GM12892 (cell line): ENCODE data around the gene PRR35.

Source experiments
- POLR2A ChIP-seq: IDR thresholded peaks from 2 replicates; pipeline ENCODE4 v1.6.1; 2011; ENCODE audit warnings: low read depth, low read length, control low read depth
- TAF1 ChIP-seq: IDR thresholded peaks from 2 replicates; pipeline ENCODE4 v1.6.1; 2011; ENCODE audit warnings: low read depth, mild to moderate bottlenecking, control low read depth, low read length, borderline replicate concordance

DNA sequence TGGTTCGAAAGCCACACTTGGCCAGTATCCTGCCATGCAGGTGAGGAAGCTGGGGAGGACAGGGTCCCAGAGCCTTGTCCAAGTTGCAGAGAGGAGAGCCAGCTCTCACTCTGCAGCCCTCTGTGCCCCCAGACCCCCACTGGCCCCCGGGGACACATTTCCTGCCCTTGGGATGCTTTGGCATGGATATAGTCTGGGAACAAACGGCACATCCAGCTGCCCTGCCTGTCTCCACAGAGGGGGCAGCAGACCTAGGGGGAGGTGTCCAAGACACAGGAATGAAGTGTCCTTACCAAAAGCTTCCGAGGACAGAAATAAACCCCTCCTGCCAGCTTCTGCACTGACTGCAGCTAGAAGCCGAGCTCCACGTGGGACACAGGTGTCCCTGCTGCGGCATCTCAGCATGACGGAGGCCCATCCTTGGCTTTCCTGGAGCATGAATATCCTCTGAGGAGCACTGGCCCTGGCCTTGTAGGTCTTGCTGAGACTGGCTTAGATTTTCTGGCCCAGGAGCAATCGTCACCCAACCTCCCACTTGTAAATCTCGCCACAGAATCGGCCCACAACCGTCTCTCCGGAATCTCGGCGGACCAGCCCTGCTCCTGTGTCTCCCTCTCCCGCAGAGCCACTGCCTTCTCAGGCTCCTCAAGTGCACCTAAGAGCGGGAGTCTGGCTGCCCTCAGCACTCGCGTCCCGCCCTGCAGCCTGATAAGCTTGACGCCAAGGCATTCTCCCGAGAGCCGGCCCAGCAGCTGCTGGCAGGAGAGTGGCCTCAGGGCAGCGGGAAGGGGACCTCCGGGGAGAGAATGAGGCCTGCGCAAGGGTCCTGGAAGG, 33.8 kb upstream of the PRR35 start:
- TF ChIP-seq TAF1, result no peak
- no peak for TF ChIP-seq POLR2A
